GM12874 (cell line): ENCODE data around the gene ZNF710.

Experiments used
- CTCF ChIP-seq: IDR thresholded peaks from 2 replicates; pipeline ENCODE4 v1.5.1; 2011; ENCODE audit warnings: low read depth, mild to moderate bottlenecking, control low read depth, low read length, moderate library complexity; ENCODE audit not compliant: insufficient read depth

ZNF710 gene

GRCh38 chr15:90082140-90082715 lies 81.1 kb downstream of the ZNF710 start:
- no peak for TF ChIP-seq CTCF

- TF ChIP-seq CTCF = no peak
These were observed 82.3 kb downstream of the ZNF710 start for GRCh38 chr15:90083419-90083818.

- TF ChIP-seq CTCF = no peak
These were observed 83.0 kb downstream of the ZNF710 start for GRCh38 chr15:90083954-90084607.

- TF ChIP-seq CTCF = no peak
These were observed 83.8 kb downstream of the ZNF710 start for GRCh38 chr15:90084876-90085423.

- TF ChIP-seq CTCF = no peak
These were observed 84.4 kb downstream of the ZNF710 start for GRCh38 chr15:90085565-90085964.

- TF ChIP-seq CTCF = peak; percentile 83
These were observed 85.7 kb downstream of the ZNF710 start for GRCh38 chr15:90086868-90087268.

GRCh38 chr15:90087454-90088154 lies 86.5 kb downstream of the ZNF710 start:
- peak; percentile 29; the same call in 1 of the 2 replicates for TF ChIP-seq CTCF
